Measurements from ENCODE around the gene PTPRE.

DNA sequence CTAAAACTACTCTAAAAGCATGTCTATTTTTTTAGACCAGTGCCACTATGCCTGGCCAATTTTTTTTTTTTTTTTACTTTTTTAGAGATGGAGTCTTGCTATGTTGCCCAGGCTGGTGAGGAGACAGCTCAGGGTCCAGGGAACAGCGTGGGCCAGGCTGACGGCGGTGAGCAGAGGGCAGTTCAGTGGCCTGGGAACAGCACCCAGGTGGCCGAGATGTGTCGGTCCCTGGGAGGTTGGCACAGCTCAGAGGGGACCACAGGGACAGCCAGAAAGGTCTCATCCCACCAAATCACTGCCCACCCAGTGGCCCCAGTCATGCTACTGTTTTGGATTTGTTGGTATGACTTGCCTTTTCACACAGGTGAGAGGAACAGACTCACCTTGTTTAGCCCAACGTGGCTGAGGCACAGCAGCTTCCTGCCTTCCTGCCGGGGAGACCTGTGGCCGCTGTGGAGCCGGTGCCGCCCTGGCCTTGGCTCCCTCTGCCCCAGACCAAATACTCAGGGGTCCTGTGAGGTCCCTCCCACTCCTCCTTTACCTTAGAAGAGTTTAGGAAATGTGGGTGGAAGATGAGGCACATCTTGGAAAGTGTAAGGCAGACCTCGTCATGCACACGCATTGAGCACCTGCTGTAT lies 109.6 kb downstream of the PTPRE start:
- TF ChIP-seq ZZZ3 (IDR thresholded peaks at IDR 0.05; ENCODE audit: control insufficient read depth, insufficient read length, low read depth) (no peak), CHD1 (IDR thresholded peaks at IDR 0.05; ENCODE audit: low read depth, low read length) (no peak), MTA3 (IDR thresholded peaks at IDR 0.05; ENCODE audit: borderline replicate concordance, low read length) (no peak), RCOR1 (conservative IDR thresholded peaks at IDR 0.05; ENCODE audit: low read depth, low read length) (no peak)
- TF ChIP-seq, protein P1, sequence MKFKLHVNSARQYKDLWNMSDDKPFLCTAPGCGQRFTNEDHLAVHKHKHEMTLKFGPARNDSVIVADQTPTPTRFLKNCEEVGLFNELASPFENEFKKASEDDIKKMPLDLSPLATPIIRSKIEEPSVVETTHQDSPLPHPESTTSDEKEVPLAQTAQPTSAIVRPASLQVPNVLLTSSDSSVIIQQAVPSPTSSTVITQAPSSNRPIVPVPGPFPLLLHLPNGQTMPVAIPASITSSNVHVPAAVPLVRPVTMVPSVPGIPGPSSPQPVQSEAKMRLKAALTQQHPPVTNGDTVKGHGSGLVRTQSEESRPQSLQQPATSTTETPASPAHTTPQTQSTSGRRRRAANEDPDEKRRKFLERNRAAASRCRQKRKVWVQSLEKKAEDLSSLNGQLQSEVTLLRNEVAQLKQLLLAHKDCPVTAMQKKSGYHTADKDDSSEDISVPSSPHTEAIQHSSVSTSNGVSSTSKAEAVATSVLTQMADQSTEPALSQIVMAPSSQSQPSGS (IDR thresholded peaks at IDR 0.05; ENCODE audit: low read length) = no peak
- TF ChIP-seq, protein P2, sequence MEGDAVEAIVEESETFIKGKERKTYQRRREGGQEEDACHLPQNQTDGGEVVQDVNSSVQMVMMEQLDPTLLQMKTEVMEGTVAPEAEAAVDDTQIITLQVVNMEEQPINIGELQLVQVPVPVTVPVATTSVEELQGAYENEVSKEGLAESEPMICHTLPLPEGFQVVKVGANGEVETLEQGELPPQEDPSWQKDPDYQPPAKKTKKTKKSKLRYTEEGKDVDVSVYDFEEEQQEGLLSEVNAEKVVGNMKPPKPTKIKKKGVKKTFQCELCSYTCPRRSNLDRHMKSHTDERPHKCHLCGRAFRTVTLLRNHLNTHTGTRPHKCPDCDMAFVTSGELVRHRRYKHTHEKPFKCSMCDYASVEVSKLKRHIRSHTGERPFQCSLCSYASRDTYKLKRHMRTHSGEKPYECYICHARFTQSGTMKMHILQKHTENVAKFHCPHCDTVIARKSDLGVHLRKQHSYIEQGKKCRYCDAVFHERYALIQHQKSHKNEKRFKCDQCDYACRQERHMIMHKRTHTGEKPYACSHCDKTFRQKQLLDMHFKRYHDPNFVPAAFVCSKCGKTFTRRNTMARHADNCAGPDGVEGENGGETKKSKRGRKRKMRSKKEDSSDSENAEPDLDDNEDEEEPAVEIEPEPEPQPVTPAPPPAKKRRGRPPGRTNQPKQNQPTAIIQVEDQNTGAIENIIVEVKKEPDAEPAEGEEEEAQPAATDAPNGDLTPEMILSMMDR (IDR thresholded peaks at IDR 0.05 in 2 of 3, conservative IDR thresholded peaks at IDR 0.05 in 1 of 3; ENCODE audit: control insufficient read depth in 2 of 3, extremely low read depth in 1 of 3, insufficient read depth in 1 of 3, low read depth in 3 of 3, low read length in 3 of 3) = no peak
